SK-N-SH treated with all-trans-retinoic acid at 6 μM for 48 hours (cell line): ENCODE results near the gene VASH1.

Experiments
- ATAC-seq: fragments of 200-7000 bp; cut with Tn5 transposase; 3 replicates; pipeline ENCODE4 v1.9.1; 2020; ENCODE audit warnings: mild to moderate bottlenecking, moderate library complexity
- ARNTL ChIP-seq: fragments of 450-650 bp; formaldehyde crosslinking; IDR thresholded peaks from 2 replicates; pipeline ENCODE4 v1.5.0; 2020; ENCODE audit warnings: low read depth, mild to moderate bottlenecking, moderate library complexity, borderline replicate concordance
- BACH2 ChIP-seq: fragments of 250-450 bp; sonication (Bioruptor Pico); IDR thresholded peaks from 2 replicates; pipeline ENCODE4 v1.9.0; 2021; ENCODE audit warnings: mild to moderate bottlenecking, borderline replicate concordance
- CREB5 ChIP-seq: fragments of 250-450 bp; sonication (Bioruptor Pico); IDR thresholded peaks from 2 replicates; pipeline ENCODE4 v1.5.1; 2020; ENCODE audit warnings: low read depth, mild to moderate bottlenecking, moderate library complexity
- CSDC2 ChIP-seq: fragments of 250-450 bp; sonication (Bioruptor Pico); IDR thresholded peaks from 2 replicates; pipeline ENCODE4 v1.5.0; 2020; ENCODE audit warnings: mild to moderate bottlenecking, moderate library complexity
- CSRNP3 ChIP-seq: fragments of 250-450 bp; sonication (Bioruptor Pico); IDR thresholded peaks from 2 replicates; pipeline ENCODE4 v1.5.1; 2021; ENCODE audit warnings: mild to moderate bottlenecking, moderate library complexity
- ESRRG ChIP-seq: fragments of 250-450 bp; sonication (Bioruptor Pico); IDR thresholded peaks from 2 replicates; pipeline ENCODE4 v1.6.1; 2021; ENCODE audit warnings: mild to moderate bottlenecking
- GLIS3 ChIP-seq: fragments of 250-450 bp; sonication (Bioruptor Pico); IDR thresholded peaks from 2 replicates; pipeline ENCODE4 v1.5.0; 2020; ENCODE audit warnings: mild to moderate bottlenecking, moderate library complexity
- ISL1 ChIP-seq: fragments of 250-450 bp; sonication (Bioruptor Pico); IDR thresholded peaks from 2 replicates; pipeline ENCODE4 v2.1.2; 2022; ENCODE audit warnings: mild to moderate bottlenecking, moderate library complexity
- OSR1 ChIP-seq: fragments of 250-450 bp; sonication (Bioruptor Pico); IDR thresholded peaks from 2 replicates; pipeline ENCODE4 v1.8.0; 2022; ENCODE audit warnings: moderate library complexity, mild to moderate bottlenecking, inconsistent platforms
- PATZ1 ChIP-seq: fragments of 250-450 bp; sonication (Bioruptor Pico); IDR thresholded peaks from 2 replicates; pipeline ENCODE4 v1.8.0; 2020; ENCODE audit warnings: mild to moderate bottlenecking, moderate library complexity, borderline replicate concordance
- POU6F1 ChIP-seq: fragments of 250-450 bp; sonication (Bioruptor Pico); IDR thresholded peaks from 2 replicates; pipeline ENCODE4 v1.8.0; 2021; ENCODE audit warnings: low read depth, mild to moderate bottlenecking, moderate library complexity, borderline replicate concordance
- PPARA ChIP-seq: fragments of 250-450 bp; sonication (Bioruptor Pico); IDR thresholded peaks from 2 replicates; pipeline ENCODE4 v1.5.0; 2020; ENCODE audit warnings: mild to moderate bottlenecking, borderline replicate concordance
- RARB ChIP-seq: fragments of 250-450 bp; sonication (Bioruptor Pico); IDR thresholded peaks from 2 replicates; pipeline ENCODE4 v1.8.0; 2021; ENCODE audit warnings: mild to moderate bottlenecking, moderate library complexity
- TCF4 ChIP-seq: fragments of 250-450 bp; sonication (Bioruptor Pico); IDR thresholded peaks from 2 replicates; pipeline ENCODE4 v1.8.0; 2021; ENCODE audit warnings: mild to moderate bottlenecking, moderate library complexity, borderline replicate concordance
- TOX ChIP-seq: fragments of 250-450 bp; sonication (Bioruptor Pico); IDR thresholded peaks from 2 replicates; pipeline ENCODE4 v1.8.0; 2021; ENCODE audit warnings: mild to moderate bottlenecking, moderate library complexity, borderline replicate concordance
- TSHZ2 ChIP-seq: fragments of 250-450 bp; sonication (Bioruptor Pico); IDR thresholded peaks from 2 replicates; pipeline ENCODE4 v1.5.0; 2020; ENCODE audit warnings: mild to moderate bottlenecking, moderate library complexity
- ZC3H10 ChIP-seq: fragments of 250-450 bp; sonication (Bioruptor Pico); IDR thresholded peaks from 2 replicates; pipeline ENCODE4 v1.5.1; 2021; ENCODE audit warnings: mild to moderate bottlenecking, moderate library complexity
- ZFP3 ChIP-seq: fragments of 250-450 bp; sonication (Bioruptor Pico); IDR thresholded peaks from 2 replicates; pipeline ENCODE4 v1.5.0; 2020; ENCODE audit warnings: mild to moderate bottlenecking, moderate library complexity
- ZFP30 ChIP-seq: fragments of 450-650 bp; formaldehyde crosslinking; IDR thresholded peaks from 2 replicates; pipeline ENCODE4 v1.5.0; 2022; ENCODE audit warnings: mild to moderate bottlenecking, moderate library complexity
- ZNF565 ChIP-seq: fragments of 450-650 bp; formaldehyde crosslinking; conservative IDR thresholded peaks from 2 replicates; pipeline ENCODE4 v1.5.0; 2020; ENCODE audit warnings: low read depth, mild to moderate bottlenecking, moderate library complexity
- ZNF70 ChIP-seq: fragments of 450-650 bp; formaldehyde crosslinking; IDR thresholded peaks from 2 replicates; pipeline ENCODE4 v1.5.0; 2020; ENCODE audit warnings: mild to moderate bottlenecking, moderate library complexity
- ZNF8 ChIP-seq: fragments of 450-650 bp; formaldehyde crosslinking; IDR thresholded peaks from 2 replicates; pipeline ENCODE4 v1.5.0; 2020; ENCODE audit warnings: mild to moderate bottlenecking, moderate library complexity

The VASH1 gene

GRCh38 chr14:76827696-76828296 is 66.5 kb downstream of the VASH1 start:
- TF ChIP-seq ZFP30 (CRISPR knock-in tag) (no peak), ZC3H10 (no peak), ZNF8 (CRISPR knock-in tag) (no peak), OSR1 (CRISPR knock-in tag) (no peak), CSRNP3 (no peak), BACH2 (CRISPR knock-in tag) (no peak), PPARA (CRISPR knock-in tag) (no peak), CSDC2 (CRISPR knock-in tag) (no peak), POU6F1 (no peak), ZFP3 (no peak), ISL1 (no peak), RARB (CRISPR knock-in tag) (no peak), TCF4 (CRISPR knock-in tag) (no peak), ZNF565 (CRISPR knock-in tag) (no peak)
- no peak for ATAC-seq

GRCh38 chr14:76828339-76829012 is 67.2 kb downstream of the VASH1 start:
- TF ChIP-seq CSRNP3 (no peak), ZFP30 (CRISPR knock-in tag) (no peak), ZC3H10 (no peak), ISL1 (no peak), ZNF70 (CRISPR knock-in tag) (no peak), BACH2 (CRISPR knock-in tag) (no peak), ZNF565 (CRISPR knock-in tag) (no peak), TSHZ2 (no peak), ARNTL (CRISPR knock-in tag) (no peak), ZFP3 (no peak), ESRRG (CRISPR knock-in tag) (no peak), ZNF8 (CRISPR knock-in tag) (no peak), POU6F1 (no peak), CREB5 (no peak), PPARA (CRISPR knock-in tag) (no peak), CSDC2 (CRISPR knock-in tag) (no peak), PATZ1 (no peak), GLIS3 (CRISPR knock-in tag) (no peak), TOX (CRISPR knock-in tag) (no peak), RARB (CRISPR knock-in tag) (no peak)
- ATAC-seq: no peak
